Stimulated activated CD4-positive, alpha-beta T cell treated with anti-CD3 and anti-CD28 coated beads, Interleukin-4, amount 100 ng/mL, for 24 hours (primary cell): ENCODE results near the gene RASAL3.
"Not testable (repeated sequence)": the region's sequence is repeated elsewhere in the genome, so short reads cannot be mapped to it uniquely, and the experiment has no call there.

Source experiments
- DNase-seq: peaks from one replicate; pipeline ENCODE4 v3.0.0-alpha.2; 2020

The RASAL3 gene

GRCh38 chr19:15464394-15465385, at the start of gene RASAL3:
Gene RASAL3 (minus strand): TSS chr19:15464544. CDS start chr19:15464358, 186 bp downstream.
- peak; percentile 64 for DNase-seq

GRCh38 chr19:15511671-15512424, 47.5 kb upstream of the RASAL3 start:
- DNase-seq: no peak

GRCh38 chr19:15508035-15508710, 43.8 kb upstream of the RASAL3 start, which contains the start of gene CYP4F22:
Gene CYP4F22 (plus strand): TSS chr19:15508525. CDS start chr19:15525337, 16,812 bp downstream.
- no peak for DNase-seq

GRCh38 chr19:15507068-15508034, 43.0 kb upstream of the RASAL3 start:
- no peak for DNase-seq

GRCh38 chr19:15506074-15506571, 41.8 kb upstream of the RASAL3 start:
- DNase-seq: no peak

GRCh38 chr19:15502264-15502663, 37.9 kb upstream of the RASAL3 start:
- DNase-seq: no peak

- no peak for DNase-seq
These were observed 37.3 kb upstream of the RASAL3 start for GRCh38 chr19:15501596-15501995.

GRCh38 chr19:15498910-15499309, 34.6 kb upstream of the RASAL3 start:
- no peak for DNase-seq

- no peak for DNase-seq
These were observed 34.0 kb upstream of the RASAL3 start for GRCh38 chr19:15498156-15498858.

- no peak for DNase-seq
These were observed 30.8 kb upstream of the RASAL3 start for GRCh38 chr19:15495151-15495550.

GRCh38 chr19:15488489-15489226, 24.3 kb upstream of the RASAL3 start:
- no peak for DNase-seq

GRCh38 chr19:15487038-15487437, 22.7 kb upstream of the RASAL3 start:
- DNase-seq: no peak

GRCh38 chr19:15485768-15486167, 21.4 kb upstream of the RASAL3 start:
- DNase-seq: not testable (repeated sequence)

GRCh38 chr19:15480996-15481395, 16.7 kb upstream of the RASAL3 start:
- DNase-seq: not testable (repeated sequence)

GRCh38 chr19:15479391-15480345, 15.3 kb upstream of the RASAL3 start, which contains the start of gene PGLYRP2:
Gene PGLYRP2 (minus strand): TSS chr19:15479501. CDS start chr19:15479371, 130 bp downstream.
- no peak for DNase-seq

GRCh38 chr19:15476325-15476724, 12.0 kb upstream of the RASAL3 start:
- no peak for DNase-seq

- DNase-seq: no peak
These were observed 11.3 kb upstream of the RASAL3 start for GRCh38 chr19:15475611-15476010.

GRCh38 chr19:15475169-15475568, 10.8 kb upstream of the RASAL3 start:
- DNase-seq: no peak

GRCh38 chr19:15473821-15474220, 9.5 kb upstream of the RASAL3 start:
- DNase-seq: not testable (repeated sequence)
